Measurements from ENCODE around the gene ATXN7L1.
"Not testable (repeated sequence)": the region's sequence is repeated elsewhere in the genome, so short reads cannot be mapped to it uniquely, and the experiment has no call there.

ATXN7L1 gene

DNA sequence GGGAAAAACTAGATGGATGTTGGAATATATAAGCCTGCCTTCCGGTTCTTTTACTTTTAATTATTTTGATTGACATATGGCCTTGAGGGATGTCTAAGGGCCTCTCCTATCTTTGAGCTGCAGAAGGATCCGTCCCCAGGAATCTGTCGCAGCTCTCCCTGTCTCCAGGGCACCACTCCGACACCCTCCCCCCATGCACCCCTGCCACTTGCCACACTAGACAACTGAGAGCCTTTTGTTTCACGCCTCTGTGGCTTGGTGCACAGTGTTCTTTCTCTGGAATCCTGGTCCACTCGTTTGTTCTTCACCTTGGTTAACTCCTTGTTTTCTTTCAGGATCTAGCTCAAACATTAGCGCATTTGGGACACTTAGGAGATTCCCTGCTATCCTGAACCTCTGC, 171.0 kb downstream of the ATXN7L1 start:
- no peak for DNase-seq (ENCODE audit: low read depth)

DNA sequence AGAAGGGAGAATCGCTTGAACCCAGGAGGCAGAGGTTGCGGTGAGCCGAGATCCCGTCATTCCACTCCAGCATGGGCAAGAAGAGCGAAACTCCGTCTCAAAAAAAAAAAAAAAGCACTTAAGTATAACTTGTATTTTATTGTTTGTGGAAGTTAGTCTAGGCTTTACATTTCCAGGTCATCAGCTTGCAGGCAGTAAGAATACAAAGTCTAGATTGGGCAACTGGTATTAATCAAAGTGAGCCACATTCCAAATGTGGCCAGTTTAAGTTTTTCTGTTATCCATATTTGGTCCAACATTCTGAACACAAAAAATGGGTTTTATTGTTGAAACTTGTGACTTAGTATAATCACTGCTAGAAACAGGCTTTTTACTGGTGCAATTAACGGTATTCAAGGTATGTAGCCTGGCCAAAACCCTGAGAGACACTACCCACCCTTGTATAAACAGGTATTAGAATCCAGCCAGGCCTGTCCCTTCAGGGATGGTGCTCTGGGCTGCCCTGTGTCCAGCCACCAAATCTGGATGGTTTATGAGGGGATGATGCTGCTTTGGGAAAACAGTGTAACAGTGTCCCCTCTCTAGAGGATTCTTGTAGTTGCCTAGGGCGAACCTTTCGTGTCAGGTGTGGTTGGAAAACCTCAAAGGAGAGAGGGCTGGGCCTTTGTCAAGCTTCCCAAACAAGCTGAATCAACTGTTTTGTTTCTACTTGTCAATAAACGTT, 173.0 kb downstream of the ATXN7L1 start:
- no peak for DNase-seq (ENCODE audit: low read depth)

DNA sequence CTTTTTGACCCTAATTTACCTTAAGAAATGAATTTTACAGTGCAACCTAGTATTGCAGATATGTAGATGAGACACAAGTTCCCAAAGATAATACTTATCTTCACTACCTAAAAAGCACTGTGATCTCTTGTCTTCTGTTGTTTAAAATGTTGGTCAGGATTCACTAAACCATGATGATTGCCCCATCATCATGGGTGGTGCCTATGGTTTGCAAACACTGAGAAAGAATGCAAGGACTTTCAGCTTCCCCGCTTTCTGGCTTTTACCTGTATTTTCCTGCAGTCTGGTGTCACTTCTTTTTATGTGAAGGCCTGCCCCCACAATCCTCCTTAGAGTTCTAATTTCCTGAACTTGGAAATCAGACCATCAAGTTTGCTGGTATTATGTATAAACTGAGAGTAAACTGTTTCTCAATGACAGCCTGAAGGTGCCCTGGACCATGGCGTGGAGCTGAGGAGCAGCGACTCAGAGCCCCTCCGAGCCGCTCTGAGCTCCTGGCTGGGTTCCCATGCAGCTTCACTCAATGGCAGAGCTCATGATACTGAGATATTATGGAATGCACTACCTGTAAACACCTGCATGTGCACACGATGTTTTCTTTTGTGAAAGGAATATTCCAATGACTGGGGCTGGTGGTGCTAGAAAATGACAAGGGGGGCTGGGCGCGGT, 176.7 kb downstream of the ATXN7L1 start:
- no peak for DNase-seq (ENCODE audit: low read depth)

DNA sequence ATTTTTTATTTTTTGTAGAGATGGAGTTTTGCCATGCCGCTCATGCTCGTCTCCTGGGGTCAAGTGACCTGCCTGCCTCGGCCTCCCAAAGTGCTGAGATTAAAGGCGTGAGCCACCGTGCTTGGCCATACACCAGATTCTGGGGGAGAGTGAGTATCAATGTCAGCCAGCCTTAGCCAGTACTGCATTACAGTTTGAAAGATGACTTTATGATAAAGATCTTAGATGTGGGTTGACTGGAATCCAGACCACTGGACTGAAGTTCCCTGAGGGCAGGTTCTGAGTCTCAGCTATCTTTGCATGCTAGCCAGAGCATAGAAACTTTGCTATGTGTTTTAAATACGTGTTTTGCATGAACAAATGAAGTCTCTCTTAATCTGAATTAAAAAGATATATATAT, 177.9 kb downstream of the ATXN7L1 start:
- no peak for DNase-seq (ENCODE audit: low read depth)

DNA sequence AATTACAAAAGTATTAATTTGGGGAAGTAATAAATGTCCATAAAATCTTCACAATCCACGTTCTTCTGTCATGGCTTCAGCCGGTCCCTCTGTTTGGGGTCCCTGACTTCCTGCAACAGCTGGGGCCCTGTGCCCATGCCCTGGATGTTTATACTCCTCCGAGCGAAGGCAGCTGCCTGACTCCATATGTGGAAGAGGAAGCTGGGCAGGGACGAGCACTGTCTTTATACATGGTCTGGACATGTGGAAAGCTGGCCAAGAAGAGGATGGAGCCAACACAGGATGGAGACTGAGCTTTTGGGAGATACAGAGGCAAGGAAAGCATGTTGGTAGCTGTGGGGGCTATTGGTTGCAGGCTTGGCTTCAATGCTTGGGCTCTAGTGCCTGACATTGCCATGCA, 178.6 kb downstream of the ATXN7L1 start:
- DNase-seq (ENCODE audit: low read depth) = no peak

DNA sequence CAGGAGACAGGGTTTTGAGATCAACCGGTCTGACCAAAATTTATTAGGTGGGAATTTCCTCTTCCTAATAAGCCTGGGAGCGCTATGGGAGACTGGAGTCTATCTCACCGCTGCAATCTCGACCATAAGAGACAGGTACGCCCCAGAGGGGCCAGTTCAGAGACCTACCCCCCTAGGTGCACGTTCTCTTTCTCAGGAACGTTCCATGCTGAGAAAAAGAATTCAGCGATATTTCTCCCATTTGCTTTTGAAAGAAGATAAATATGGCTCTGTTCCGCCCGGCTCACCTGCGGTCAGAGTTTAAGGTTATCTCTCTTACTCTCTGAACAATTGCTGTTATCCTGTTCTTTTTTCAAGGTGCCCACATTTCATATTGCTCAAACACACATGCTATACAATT, 179.2 kb downstream of the ATXN7L1 start:
- DNase-seq (ENCODE audit: low read depth) = not testable (repeated sequence)

DNA sequence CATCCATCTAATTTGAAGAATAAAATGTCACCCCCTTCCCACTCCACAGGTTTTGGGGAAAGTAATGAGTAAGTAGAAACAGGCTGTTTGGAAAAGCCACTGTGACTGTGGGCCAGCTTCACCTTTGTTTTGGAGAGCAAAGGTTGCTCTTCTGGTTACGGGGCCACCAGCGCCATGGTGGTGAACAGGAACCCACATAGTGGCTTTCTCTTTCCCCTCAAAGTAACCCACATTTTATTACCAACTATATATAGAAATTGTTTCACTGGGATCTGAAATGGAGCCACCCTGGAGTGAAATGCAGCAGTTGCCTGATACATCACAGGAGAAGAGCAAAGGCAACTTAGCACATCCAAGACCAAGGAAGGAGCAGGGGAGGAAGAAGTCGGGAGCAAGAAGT, 182.8 kb downstream of the ATXN7L1 start:
- no peak for DNase-seq (ENCODE audit: low read depth)

DNA sequence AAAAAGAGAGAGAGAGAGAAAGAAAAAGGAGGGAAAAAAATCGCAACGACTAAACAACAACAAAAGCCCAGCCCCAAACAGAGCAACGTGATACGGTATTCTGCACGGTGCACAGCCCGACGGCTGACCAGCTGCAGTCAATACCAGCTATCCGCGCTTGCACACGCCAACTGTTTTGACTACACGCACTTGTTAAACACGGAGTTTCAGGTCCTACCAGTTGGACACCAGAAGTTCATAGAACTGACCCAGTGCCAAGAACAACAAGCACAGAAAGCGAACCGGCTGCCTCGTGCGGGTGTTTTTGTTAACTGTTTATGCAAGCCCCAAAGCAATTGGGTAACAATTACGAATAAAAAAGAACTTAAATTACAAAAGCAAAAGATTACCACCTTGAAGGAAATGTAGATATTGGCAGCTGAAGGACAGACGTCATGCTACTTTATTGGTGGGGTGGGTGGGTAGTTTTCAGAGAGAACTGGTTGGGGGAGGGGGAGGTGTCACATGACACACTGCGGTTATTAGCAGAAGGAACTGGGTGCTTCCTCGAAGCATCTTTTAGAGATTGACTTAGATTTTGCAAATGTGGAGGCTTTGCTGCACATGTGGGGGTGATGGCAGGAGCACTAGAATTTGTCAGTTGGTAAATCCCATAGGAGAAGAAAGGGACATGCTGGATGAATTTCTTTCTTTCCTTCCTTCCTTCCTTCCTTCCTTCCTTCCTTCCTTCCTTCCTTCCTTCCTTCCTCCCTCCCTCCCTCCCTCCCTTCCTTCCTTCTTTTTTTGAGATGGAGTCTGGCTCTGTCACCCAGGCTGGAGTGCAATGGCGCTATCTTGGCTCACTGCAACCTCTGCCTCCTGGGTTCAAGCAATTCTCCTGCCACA, 184.5 kb downstream of the ATXN7L1 start:
- no peak for DNase-seq (ENCODE audit: low read depth)

DNA sequence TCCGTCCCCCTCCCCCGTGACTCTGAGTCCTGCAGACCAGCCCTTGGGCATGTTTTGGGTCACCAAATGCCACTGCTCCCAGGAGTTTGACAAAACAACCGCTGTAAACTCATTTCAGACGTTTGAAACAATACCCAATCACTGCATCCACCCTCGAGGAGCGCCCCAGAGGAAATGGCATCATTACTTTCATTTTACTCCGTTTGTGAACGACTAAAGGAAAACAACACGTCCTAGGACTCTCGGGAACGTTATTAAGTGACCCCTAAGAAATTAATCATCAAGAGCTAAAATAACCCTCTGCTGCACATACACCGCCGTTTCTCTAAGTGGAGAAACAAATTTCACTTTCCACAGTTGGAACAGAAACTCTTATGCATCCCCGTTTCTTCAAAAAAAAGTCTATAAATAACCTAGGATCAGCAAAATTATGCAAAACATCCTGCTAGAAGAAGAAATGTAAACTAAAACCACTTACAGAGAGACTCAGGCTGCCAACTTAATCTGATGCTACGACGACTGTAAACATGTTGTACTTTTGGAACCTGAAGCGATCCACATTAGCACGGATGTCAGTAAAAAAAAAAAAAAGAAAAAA, 185.2 kb downstream of the ATXN7L1 start:
- no peak for DNase-seq (ENCODE audit: low read depth)

DNA sequence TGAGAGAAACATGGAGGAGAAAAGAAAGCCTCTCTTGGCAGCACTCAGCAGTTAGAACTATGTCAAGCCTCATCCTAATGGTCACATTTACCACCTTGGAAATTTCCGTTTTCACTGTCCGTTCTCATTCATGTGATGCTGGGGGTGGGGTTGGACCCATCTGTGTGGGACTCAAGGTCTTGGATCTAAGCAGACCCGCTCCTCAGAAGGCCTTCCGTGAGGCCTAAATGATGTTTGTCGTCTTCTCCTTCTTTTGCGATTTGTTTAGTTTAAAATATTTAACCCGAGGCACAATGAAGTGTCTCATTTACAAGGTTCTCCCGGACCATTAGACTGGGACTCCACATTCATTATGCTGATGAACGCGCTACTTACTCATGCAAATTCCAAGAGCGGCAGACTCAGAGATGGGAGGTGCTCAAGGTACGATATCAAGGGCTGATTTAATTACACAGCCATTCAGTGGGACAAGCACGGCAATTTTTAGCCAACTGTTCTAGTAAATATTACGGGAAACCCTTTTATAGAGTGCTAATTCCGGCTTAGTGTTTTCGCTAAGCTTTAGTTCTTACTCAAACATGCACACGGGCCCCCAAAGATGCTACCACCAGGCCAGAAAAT, 186.0 kb downstream of the ATXN7L1 start:
- no peak for DNase-seq (ENCODE audit: low read depth)

DNA sequence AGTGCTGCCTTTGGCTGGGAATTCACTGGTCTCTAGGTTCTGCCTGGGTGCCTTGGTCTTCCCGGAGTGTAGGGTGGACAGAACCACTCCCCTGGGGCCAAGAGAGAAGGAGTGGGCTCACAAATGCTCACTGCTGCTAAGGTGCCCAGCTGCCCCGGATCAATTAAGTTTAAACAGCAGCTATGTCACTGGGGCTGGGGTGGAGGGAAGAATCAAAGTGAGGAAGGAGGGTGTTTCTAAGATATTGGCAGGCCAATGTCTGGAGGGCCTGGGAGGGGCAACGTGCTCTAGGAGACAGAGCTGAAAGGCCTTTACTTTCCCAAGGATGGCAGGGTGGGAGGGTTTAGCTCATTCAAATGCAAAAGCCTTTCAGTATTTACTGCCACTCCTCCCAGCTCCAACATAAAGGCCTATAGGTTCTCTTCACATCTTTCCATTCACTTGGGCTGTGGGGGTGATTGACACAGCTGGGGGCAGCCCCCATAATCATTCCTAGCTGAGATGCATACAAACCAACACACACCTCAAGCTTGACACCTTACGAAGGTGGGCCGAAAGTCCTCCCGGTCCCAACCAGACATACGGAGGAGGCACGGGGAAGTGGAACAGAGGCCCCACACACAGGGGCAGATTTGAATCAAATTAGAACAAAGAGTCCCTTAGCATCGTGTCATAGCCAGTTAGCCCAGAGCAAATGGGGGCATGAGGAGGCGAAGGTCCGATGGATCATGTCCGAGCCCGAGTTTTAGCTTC, 187.2 kb downstream of the ATXN7L1 start:
- no peak for DNase-seq (ENCODE audit: low read depth)

DNA sequence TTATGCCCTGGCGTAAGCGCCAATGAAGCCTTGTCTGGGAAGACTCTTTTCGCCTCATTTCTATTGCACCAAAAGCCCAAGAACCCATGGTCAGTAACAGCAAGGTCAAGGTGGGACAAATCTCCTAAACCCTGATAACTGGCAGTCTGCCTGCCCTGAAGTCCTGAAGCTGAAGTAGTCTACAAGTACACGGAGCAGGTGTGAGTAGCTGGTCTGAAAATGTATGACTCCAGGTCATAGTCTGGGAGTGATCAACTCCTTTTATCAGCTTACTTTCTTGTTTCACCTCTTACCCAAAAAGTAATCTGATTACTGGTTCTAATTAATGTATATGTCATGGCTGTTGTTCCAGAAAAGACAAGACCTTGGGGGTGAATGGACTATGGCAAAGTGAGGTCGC, 187.8 kb downstream of the ATXN7L1 start:
- DNase-seq (ENCODE audit: low read depth) = no peak

DNA sequence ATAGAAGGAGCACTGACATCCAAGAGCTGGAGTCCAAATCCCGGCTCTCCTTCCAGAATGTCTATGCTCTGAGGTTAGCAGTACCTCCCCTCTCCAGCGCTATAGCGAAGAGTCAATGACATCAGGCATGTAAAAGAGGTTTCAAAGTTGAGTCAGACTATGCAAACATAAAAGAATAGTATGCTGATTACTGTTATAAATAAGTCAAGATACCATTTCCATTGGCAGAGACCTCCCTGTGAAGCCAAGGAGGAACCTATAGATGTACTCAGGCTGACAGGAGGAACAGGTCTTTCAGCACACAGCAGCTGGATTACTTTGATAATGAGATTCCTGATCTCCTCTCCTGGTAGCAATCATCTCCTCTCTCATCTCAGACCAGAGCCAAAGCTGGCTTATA, 191.2 kb downstream of the ATXN7L1 start:
- DNase-seq (ENCODE audit: low read depth) = no peak

DNA sequence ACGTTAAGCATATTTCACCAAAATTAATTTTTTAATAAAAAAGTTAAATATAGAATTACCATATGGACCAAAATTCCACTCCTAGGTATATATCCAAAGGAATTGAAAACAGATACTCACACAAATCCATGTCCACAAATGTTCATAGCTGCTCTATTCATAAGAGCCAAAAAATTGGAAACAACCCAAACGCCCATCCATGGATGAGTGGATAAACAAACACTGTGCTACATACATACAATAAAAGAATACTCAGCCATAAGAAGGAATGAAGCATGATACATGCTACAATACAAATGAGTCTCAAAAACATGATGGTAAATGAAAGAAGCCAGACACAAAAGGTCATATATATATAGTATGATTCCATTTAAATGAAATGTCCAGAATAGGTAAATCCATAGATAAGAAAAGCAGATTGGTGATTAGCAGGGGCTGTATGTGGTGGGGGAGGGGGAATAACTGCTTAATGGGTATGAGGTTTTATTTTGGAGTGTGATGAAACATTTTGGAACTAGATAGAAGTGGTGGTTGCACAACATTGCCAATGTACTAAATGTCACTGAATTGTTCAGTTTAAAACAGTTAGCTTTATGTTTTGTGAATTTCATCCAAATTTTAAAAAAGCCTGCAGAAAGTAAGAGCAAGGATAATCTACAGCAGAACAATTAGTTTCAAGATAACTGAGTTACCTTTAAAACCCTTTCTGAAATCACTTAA, 193.9 kb downstream of the ATXN7L1 start:
- no peak for DNase-seq (ENCODE audit: low read depth)

DNA sequence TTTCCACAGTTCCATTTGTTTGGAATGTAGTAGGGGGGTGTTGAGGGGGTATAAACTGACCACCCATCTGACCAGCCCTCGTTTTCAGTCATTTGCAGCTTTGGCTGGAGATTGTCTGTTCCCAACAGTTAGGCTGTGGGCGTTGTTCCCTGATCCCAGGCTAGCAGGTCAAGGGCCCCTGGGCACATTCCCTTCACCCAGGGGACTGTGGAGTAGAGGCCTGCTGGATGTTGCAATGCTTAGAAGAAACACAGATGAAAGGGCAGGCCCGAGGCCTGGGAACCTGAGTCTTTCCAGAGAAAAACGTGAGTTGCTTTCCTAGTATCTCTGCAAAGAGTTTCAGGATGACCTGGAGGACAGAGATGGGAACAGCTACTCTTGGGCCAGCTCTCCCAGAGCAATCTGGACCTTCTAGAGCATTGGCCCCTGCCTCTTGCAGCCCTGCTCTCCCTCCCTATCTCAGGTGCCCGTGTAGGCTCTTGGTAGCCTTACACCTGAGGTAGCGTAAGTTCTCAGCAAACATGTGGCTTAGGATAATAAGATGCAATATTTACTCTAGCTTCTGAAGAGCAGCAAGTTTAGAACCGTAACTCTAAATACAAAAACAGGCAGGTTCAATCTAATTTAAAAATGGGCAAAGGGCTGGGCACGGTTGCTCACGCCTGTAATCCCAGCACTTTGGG, 195.8 kb downstream of the ATXN7L1 start:
- DNase-seq (ENCODE audit: low read depth) = no peak

DNA sequence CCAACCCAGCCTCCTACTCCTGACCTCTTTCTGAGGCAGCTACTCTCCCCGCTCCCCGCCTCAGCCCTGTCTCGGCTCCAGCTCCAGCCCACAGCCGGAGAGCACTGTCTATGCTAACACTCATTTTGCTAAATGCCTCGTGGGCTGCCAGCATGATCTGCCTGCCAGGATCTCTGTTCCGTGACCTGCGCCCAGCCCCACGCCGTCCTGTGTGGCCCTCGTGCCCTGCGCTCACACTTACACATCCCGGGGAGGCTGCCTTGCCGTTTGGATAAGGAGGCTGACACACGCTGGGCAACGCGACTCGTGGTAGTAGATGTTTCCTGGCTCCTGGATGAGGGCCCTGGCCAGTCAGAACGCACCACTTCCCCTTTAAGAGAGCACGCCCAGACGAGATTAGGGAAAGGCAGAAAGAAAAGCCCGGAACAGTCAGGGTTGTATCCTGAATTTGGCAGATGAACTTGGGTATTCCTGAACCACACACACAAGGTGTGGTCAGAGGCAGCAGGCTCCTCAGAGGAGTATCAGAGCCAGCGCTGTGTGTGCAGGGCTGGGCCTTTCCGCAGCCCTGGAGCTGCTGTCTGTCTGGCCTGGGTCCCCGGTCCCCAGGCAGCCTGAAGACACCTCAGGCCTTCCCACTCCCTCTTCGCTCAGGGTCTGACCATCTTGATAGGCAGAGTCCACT, 197.4 kb downstream of the ATXN7L1 start:
- no peak for DNase-seq (ENCODE audit: low read depth)

DNA sequence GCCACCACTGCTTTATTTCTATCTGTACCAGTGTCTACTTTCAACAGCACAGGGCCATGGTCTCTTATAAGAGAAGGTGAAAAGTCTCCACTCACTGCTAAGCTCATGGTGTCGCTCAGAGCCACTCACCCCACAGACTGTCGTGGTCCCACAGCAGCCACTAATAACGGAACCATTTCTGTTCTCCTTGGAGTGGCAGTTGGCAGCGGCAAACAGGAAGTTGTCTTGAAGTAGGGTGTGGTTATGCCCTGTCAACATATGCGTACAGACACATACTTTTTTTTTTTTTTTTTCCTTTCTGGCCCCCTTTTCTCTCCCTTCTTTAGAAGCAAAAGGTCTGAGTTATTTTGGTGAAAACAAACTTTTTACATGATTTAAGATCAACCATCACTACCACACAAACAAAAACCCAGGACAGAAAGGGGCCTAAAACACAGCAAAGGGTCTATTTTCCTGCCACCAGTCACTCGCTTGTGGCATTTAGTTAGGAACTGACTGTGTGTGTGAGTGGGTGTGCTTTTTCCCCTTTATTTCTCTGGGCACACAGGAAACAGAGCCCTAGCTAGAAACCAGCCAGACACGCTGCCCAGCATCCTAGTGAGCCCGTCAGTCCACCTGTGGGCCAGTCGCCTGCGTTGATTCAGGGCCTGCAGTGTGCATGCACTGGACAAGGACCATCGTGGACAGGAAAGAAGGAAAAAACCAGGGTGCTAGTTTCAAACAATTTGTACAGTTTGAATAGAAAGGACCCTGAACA, 198.4 kb downstream of the ATXN7L1 start:
- no peak for DNase-seq (ENCODE audit: low read depth)

DNA sequence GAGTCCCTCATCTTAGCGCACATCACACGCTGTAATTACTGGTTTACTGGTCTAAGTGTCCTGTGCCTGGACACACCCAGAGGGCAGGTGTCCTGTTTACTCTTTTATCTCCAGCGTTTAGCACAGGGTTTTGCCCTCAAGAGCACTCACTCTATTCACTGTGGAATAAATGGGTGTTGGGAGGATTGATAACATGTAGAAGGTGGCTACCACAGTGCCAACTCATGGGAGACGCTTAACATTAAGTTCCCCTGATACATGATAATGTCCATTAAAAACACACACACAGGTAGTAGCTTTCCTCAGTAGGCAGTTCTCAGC, 199.0 kb downstream of the ATXN7L1 start:
- DNase-seq (ENCODE audit: low read depth) = no peak

DNA sequence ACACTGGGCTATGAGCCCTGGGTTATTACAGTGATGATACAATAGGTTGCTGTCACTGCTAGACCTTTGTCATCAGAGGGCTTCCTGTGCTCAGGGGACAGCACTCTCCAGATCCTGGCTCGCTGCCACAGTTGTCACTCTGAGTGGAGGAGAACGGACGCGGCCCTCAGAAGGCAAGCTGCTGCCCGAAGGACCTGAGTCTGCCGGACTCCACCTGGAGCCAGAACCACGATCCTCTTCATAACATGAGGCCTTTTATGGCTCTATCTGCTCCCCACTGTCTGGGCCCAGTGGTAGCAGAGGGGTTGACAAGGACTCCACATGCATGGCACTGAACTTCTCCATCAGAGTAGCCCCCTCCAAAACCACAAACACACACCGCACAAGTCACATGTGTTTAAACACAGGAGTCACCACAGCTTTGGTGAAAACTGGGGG, 200.4 kb downstream of the ATXN7L1 start:
- no peak for DNase-seq (ENCODE audit: low read depth)
